Astrocyte of the spinal cord (primary cell): ENCODE results near the gene DVL1.

ENCODE experiments used
- DNase-seq: peaks from one replicate; pipeline ENCODE4 v3.0.0; 2011; ENCODE audit warnings: low read depth, low spot score
- H3K4me3 ChIP-seq: 2 replicates; pipeline ENCODE4 v1.5.1; 2011; ENCODE audit warnings: low read depth, mild to moderate bottlenecking, low read length, moderate library complexity
- CTCF ChIP-seq: IDR thresholded peaks from 2 replicates; pipeline ENCODE4 v1.5.1; 2012; ENCODE audit warnings: low read depth, mild to moderate bottlenecking, low read length, inconsistent platforms
- in situ Hi-C: cut with HindIII; loops from 2 replicates; pipeline ENCODE4 v1.10.0; 2017; ENCODE audit warnings: low sequenced_read_pairs

Gene DVL1

GRCh38 chr1:1349256-1350012 lies at the start of gene DVL1:
Gene DVL1, minus strand, starts transcription at chr1:1349418. Its CDS starts 353 bp downstream, at chr1:1349065.
- in situ Hi-C loops = no loop called here
- DNase-seq = peak; percentile 61
- peak; percentile 66 for TF ChIP-seq CTCF
- peak within 1 kb of the TSS; percentile 71 for H3K4me3 ChIP-seq

- in situ Hi-C loops = no loop called here
- peak overlapping the region; percentile 91 for H3K4me3 ChIP-seq
- DNase-seq = no peak
- TF ChIP-seq CTCF = no peak
These were observed 49.5 kb upstream of the DVL1 start for GRCh38 chr1:1398677-1399186.

DNA sequence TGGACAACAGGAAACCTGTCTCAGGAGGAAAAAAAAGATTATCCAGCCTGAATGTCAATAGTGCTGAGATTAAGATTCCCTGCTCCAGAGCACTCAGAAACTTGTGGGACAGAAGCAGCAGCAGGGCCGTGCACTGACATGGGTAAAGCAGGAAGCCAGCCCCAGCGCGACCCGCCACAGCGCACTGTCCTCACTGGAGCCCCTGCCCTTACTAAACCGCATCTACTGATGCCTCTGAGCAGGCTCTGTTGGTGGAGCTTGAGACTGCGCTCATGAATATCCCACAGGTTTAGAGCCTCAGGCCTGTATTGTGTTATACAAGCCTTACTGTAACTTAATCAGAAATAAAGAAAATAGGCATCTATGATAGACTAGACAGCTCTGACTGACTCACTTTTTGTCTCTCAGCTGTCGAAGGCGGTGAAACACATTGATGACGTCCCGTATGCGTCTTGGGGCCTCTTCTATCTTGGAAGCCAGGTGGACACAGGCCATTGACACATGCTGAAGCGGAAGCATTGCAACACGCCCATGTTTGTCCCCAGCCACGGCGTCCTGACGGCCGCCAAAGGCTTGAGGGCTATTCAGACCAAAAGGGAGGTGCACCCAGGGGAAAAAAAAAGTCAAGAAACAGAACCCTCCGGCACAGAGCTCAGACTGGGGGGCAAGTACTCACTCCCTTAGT lies 48.8 kb upstream of the DVL1 start:
- TF ChIP-seq CTCF = no peak
- peak overlapping the region; percentile 91 for H3K4me3 ChIP-seq
- DNase-seq = no peak
- in situ Hi-C loops = no loop called here

DNA sequence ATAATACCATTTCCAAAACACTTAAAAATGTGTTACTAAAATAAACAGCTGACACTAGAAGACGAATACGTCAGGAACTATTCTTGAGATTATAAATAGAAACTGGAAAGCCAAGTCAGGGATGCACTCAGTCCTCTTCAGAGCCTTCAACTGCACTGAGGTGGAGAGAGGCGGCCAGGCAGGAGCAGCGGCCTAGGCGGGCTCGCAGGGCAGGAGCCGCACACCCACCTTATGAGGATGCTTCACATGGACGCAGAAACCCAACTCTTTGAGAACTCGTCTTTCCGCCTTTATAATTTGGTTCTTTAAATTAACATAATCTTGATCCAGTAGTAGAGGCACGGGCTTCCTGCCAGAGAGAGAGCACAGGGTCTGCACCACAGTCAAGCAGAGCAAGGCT lies 45.9 kb upstream of the DVL1 start:
- TF ChIP-seq CTCF = no peak
- no peak overlapping the region for H3K4me3 ChIP-seq
- DNase-seq = no peak
- in situ Hi-C loops = no loop called here

GRCh38 chr1:1394116-1394515 lies 44.9 kb upstream of the DVL1 start:
- in situ Hi-C loops = no loop called here
- no peak for DNase-seq
- TF ChIP-seq CTCF = no peak
- H3K4me3 ChIP-seq = no peak overlapping the region

DNA sequence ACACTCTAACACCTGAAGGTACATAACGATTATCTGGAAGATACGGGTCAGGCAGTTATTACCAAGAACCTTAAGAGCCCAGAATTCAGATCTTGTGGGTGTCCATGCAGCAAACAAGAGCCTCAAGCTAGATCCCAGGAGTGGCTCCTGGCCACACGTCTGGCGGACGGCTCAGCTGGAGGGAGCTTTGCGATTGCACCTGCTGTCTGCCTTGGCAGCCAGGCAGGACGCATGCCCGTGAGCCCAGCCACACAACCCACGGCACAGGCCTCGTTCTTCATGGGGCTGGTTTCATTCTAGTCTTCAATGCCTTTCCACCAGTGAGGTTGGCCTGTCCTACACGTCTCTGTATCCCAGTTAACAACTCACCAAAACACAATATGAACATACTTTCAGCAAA lies 44.2 kb upstream of the DVL1 start:
- no peak overlapping the region for H3K4me3 ChIP-seq
- in situ Hi-C loops = no loop called here

More for the DNA sequence above, 44.2 kb upstream of the DVL1 start:
- no peak for TF ChIP-seq CTCF
- DNase-seq = no peak
